ENCODE results near the gene CERS1.

The CERS1 gene

DNA sequence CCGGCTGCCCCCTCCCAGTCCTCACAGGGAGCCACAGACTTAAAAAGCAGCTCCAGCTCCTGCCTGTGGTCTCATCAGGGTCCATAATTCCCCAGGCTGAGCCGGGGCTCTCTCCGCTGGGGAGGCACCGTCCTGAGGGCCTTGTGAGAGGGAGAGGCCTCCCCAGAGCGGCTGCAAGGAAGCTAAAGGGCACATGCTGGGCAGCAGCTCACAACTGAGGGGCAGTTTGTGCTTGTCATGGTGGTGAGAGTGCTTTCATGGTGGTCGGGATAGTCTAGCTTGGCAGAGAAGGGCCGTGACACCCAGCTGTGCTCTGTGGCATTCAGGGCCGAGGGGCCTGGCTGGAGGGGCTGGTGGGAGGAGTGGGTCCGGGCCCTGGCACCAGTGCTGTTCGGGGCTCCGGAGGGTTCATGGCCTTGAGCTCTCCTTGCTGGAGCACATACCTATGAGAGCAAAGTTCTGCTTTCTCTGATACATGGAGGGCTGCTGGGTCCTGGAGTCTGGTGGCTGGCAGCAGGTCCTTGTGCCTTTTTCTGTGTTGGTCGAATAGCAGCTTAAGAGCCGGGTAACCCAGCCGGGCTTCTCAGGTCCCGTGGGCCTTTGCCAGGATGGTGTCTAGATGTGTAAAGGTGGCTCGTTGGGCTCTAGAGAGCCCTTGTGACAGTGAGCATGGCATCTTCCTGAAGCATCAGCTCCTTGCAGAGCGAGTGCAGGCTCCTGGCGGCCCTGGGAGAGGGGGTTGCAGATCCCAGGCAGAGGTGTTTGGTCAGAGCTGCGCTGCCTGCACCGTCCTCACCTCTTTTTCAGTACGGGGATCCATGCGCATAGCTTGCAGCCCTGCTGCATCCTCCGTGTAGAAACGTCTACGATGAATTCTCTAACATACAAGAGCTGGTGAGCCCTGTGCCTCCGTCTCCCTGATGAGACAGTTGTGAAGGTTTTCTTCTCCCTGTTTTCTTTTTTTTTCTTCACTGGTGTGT, 55.4 kb downstream of the CERS1 start:
- peaks cover 44% of the 10 kb centered on the region for H3K36me3 Mint-ChIP-seq (ENCODE audit: low read depth)
- H3K4me3 Mint-ChIP-seq, result peak overlapping the region; percentile 5
- no peaks in the 10 kb centered on the region for H3K9me3 Mint-ChIP-seq
- no peaks in the 10 kb centered on the region for H3K27me3 Mint-ChIP-seq
- peaks cover 97% of the 10 kb centered on the region for H3K4me1 Mint-ChIP-seq (ENCODE audit: low read depth)
- no peak overlapping the region for H3K27ac Mint-ChIP-seq

GRCh38 chr19:18839465-18840287, 56.3 kb downstream of the CERS1 start:
- no peak overlapping the region for H3K4me3 Mint-ChIP-seq
- H3K36me3 Mint-ChIP-seq (ENCODE audit: low read depth), result peaks cover 49% of the 10 kb centered on the region
- H3K27ac Mint-ChIP-seq, result peak overlapping the region; percentile 16
- H3K27me3 Mint-ChIP-seq, result no peaks in the 10 kb centered on the region
- peaks cover 97% of the 10 kb centered on the region for H3K4me1 Mint-ChIP-seq (ENCODE audit: low read depth)
- H3K9me3 Mint-ChIP-seq, result no peaks in the 10 kb centered on the region

DNA sequence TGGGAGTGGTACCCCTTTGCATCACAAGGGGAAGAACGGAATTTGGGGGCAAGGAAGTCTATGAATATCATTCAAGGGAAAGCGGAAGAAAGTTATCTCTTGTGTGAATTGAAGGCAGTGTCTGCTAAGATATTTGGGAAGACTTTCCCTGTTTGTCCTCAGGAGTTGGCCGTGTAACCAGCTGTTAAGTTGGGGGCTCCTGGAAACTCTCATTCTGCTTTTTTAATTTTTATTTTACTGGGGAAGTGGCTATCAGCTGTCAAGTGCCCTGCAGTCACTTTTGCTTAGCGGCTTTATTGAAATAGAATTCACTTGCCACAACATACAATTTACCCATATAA, 61.3 kb downstream of the CERS1 start:
- Mint-ChIP-seq H3K4me3 (peak overlapping the region; percentile 97), H3K9me3 (no peaks in the 10 kb centered on the region), H3K36me3 (ENCODE audit: low read depth) (peaks cover 62% of the 10 kb centered on the region), H3K4me1 (ENCODE audit: low read depth) (peaks cover 66% of the 10 kb centered on the region), H3K27me3 (no peaks in the 10 kb centered on the region), H3K27ac (peak overlapping the region; percentile 41)

- peaks cover 57% of the 10 kb centered on the region for H3K36me3 Mint-ChIP-seq (ENCODE audit: low read depth)
- no peaks in the 10 kb centered on the region for H3K9me3 Mint-ChIP-seq
- no peaks in the 10 kb centered on the region for H3K27me3 Mint-ChIP-seq
- H3K4me3 Mint-ChIP-seq, result peak overlapping the region; percentile 97
- peaks cover 60% of the 10 kb centered on the region for H3K4me1 Mint-ChIP-seq (ENCODE audit: low read depth)
- peak overlapping the region; percentile 41 for H3K27ac Mint-ChIP-seq
These were observed 61.9 kb downstream of the CERS1 start for GRCh38 chr19:18833849-18834643.

GRCh38 chr19:18833141-18833476, 62.8 kb downstream of the CERS1 start:
- H3K36me3 Mint-ChIP-seq (ENCODE audit: low read depth), result peaks cover 51% of the 10 kb centered on the region
- peak overlapping the region; percentile 97 for H3K4me3 Mint-ChIP-seq
- peaks cover 51% of the 10 kb centered on the region for H3K4me1 Mint-ChIP-seq (ENCODE audit: low read depth)
- H3K27ac Mint-ChIP-seq, result peak overlapping the region; percentile 95
- peaks cover 3% of the 10 kb centered on the region for H3K27me3 Mint-ChIP-seq
- H3K9me3 Mint-ChIP-seq, result no peaks in the 10 kb centered on the region

DNA sequence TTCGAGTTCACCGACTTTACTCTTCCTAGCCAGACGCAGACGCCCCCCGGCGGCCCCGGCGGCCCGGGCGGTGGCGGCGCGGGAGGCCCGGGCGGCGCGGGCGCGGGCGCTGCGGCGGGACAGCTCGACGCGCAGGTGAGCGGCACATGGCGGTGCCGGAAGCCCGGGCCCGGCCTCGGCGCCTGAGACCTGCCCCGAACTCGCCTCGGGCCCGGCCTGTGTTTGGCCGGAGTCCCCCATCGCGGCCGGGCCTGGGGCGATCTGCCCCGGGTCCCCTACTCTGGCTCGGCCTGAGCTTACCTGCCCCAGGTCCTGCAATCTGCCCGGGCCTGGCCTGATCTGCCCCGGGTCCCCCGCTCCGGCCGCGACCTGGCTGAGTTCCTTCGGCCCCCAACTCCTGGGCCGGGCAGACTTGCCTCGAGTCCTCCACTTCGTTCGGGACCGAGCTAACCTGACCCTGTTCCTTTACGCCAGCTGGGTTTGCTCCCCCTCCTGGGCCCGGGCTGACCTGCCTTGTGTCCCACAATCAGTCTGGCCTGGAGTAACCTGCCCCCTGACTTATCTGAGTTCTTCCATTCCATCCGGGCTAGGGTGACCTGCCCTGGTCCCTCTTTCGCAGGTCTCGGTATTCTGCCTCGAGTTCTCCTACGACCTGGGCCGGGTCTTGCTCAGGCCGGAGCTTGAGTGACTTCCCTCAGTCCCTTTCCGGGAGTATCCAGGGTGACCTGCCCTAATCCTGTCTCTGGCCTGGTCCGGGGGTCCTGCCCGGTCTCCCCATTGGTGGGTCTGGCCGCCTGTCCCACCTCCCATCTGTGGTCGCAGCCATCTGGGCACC, 63.4 kb downstream of the CERS1 start:
- Mint-ChIP-seq H3K4me1 (ENCODE audit: low read depth) (peaks cover 45% of the 10 kb centered on the region), H3K27ac (peak overlapping the region; percentile 95), H3K27me3 (peaks cover 7% of the 10 kb centered on the region), H3K4me3 (peak overlapping the region; percentile 97), H3K9me3 (no peaks in the 10 kb centered on the region), H3K36me3 (ENCODE audit: low read depth) (peaks cover 48% of the 10 kb centered on the region)

GRCh38 chr19:18831524-18832305, 64.2 kb downstream of the CERS1 start, which contains the start of gene UPF1:
UPF1 (plus strand) TSS chr19:18831959; CDS start chr19:18832210, 251 bp downstream.
- peaks cover 3% of the 10 kb centered on the region for H3K9me3 Mint-ChIP-seq
- H3K27ac Mint-ChIP-seq, result peak within 1 kb of the TSS; percentile 95
- H3K27me3 Mint-ChIP-seq, result peaks cover 8% of the 10 kb centered on the region
- peaks cover 37% of the 10 kb centered on the region for H3K4me1 Mint-ChIP-seq (ENCODE audit: low read depth)
- H3K36me3 Mint-ChIP-seq (ENCODE audit: low read depth), result peaks cover 44% of the 10 kb centered on the region
- H3K4me3 Mint-ChIP-seq, result peak within 1 kb of the TSS; percentile 97

DNA sequence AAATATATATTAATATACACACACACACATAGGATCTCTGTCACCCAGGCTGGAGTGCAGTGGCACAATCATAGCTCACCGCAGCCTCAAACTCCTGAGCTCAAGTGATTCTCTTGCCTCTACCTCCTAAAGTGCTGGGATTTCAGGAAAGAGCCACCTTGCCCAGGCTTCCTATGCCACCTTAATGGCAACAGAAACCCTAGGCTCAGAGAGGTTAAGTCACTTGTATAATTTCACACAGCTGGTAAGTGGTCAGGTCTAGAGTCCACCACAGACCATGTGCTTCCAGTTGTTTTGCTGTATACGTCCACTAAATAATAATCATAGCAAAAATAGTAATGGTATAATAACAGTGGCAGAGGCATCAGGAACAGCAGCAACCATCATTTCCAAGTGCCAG, 65.5 kb downstream of the CERS1 start:
- H3K9me3 Mint-ChIP-seq, result peaks cover 3% of the 10 kb centered on the region
- H3K4me1 Mint-ChIP-seq (ENCODE audit: low read depth), result peaks cover 24% of the 10 kb centered on the region
- H3K27ac Mint-ChIP-seq, result no peak overlapping the region
- H3K4me3 Mint-ChIP-seq, result no peak overlapping the region
- peaks cover 32% of the 10 kb centered on the region for H3K36me3 Mint-ChIP-seq (ENCODE audit: low read depth)
- H3K27me3 Mint-ChIP-seq, result peaks cover 8% of the 10 kb centered on the region

DNA sequence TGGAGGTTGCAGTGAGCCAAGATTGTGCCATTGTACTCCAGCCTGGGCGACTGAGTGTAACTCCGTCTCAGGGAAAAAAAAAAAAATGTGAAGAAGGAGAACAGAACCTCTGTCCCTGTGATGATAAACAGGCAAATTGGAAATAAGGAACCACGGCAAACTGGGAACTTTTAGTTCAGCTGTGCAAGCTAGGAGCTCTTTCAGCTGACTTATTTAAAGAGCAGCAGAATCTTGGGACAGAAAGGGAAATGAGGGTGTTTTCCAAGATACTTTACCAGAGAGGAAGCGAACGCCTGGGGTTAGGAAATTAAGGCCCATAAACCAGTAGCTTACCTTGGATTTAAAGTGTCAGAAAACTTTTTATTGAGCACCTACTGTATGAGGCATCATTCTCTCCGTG, 67.2 kb downstream of the CERS1 start:
- Mint-ChIP-seq H3K27me3 (peaks cover 8% of the 10 kb centered on the region), H3K4me3 (no peak overlapping the region), H3K4me1 (ENCODE audit: low read depth) (peaks cover 7% of the 10 kb centered on the region), H3K36me3 (ENCODE audit: low read depth) (peaks cover 15% of the 10 kb centered on the region), H3K9me3 (peaks cover 3% of the 10 kb centered on the region), H3K27ac (no peak overlapping the region)
